DMS153 treated with DMSO at 0.1 percent for 48 hours (cell line): ENCODE data around the gene ATP6V1G3.
"Not testable (repeated sequence)": the region's sequence is repeated elsewhere in the genome, so short reads cannot be mapped to it uniquely, and the experiment has no call there.

Source experiments
- DNase-seq: peaks from one replicate; lab custom pipeline; 2025; ENCODE audit not compliant: unreplicated experiment; lab: John Stamatoyannopoulos, UW

The ATP6V1G3 gene

GRCh38 chr1:198543670-198544260 is 3.3 kb upstream of the ATP6V1G3 start:
- no peak for DNase-seq

GRCh38 chr1:198542632-198543031 is 2.2 kb upstream of the ATP6V1G3 start:
- no peak for DNase-seq

GRCh38 chr1:198541737-198542136 is 1.3 kb upstream of the ATP6V1G3 start:
- no peak for DNase-seq

GRCh38 chr1:198538579-198539364 is 1.7 kb downstream of the ATP6V1G3 start:
- no peak for DNase-seq

- no peak for DNase-seq
Observed at GRCh38 chr1:198535631-198536030, 4.8 kb downstream of the ATP6V1G3 start.

- DNase-seq = no peak
Observed at GRCh38 chr1:198534548-198535418, 5.7 kb downstream of the ATP6V1G3 start.

- DNase-seq = no peak
Observed at GRCh38 chr1:198531891-198532290, 8.6 kb downstream of the ATP6V1G3 start.

- DNase-seq = no peak
Observed at GRCh38 chr1:198530953-198531352, 9.5 kb downstream of the ATP6V1G3 start.

GRCh38 chr1:198529414-198529813 is 11.1 kb downstream of the ATP6V1G3 start:
- no peak for DNase-seq

- no peak for DNase-seq
Observed at GRCh38 chr1:198528364-198528763, 12.1 kb downstream of the ATP6V1G3 start.

GRCh38 chr1:198524556-198524955 is 15.9 kb downstream of the ATP6V1G3 start:
- DNase-seq = no peak

- DNase-seq = not testable (repeated sequence)
Observed at GRCh38 chr1:198524127-198524526, 16.4 kb downstream of the ATP6V1G3 start.

- DNase-seq = no peak
Observed at GRCh38 chr1:198523182-198523950, 17.1 kb downstream of the ATP6V1G3 start.

- no peak for DNase-seq
Observed at GRCh38 chr1:198520524-198521254, 19.8 kb downstream of the ATP6V1G3 start.

- no peak for DNase-seq
Observed at GRCh38 chr1:198519639-198520501, 20.6 kb downstream of the ATP6V1G3 start.

- DNase-seq = no peak
Observed at GRCh38 chr1:198517623-198518199, 22.8 kb downstream of the ATP6V1G3 start.

GRCh38 chr1:198500096-198500495 is 40.4 kb downstream of the ATP6V1G3 start:
- DNase-seq = no peak

GRCh38 chr1:198499588-198499987 is 40.9 kb downstream of the ATP6V1G3 start:
- DNase-seq = no peak

GRCh38 chr1:198498881-198499280 is 41.6 kb downstream of the ATP6V1G3 start:
- DNase-seq = no peak
